Ascending aorta (tissue), 2 donors: ENCODE data around the gene BAIAP3. TPM values are rescaled to one million over a fixed set of nuclear protein-coding genes. Genes with fewer than 3 reads are reported as not detected.
"Not testable (repeated sequence)": the region's sequence is repeated elsewhere in the genome, so short reads cannot be mapped to it uniquely, and the experiment has no call there.

Experiments
- DNase-seq, 2 donors: peaks; one replicate each; pipeline ENCODE4 v3.0.0-alpha.2; 2019; ENCODE audit warnings: low spot score in 2 of 2
- H3K27ac ChIP-seq, 2 donors: fragments of 200-600 bp; sonication (generic); one replicate each; pipeline ENCODE4 v1.5.1; 2016 to 2017; ENCODE audit warnings: mild to moderate bottlenecking in 1 of 2
- H3K27me3 ChIP-seq: fragments of 200-600 bp; sonication (generic); one replicate; pipeline ENCODE4 v1.5.1; 2017
- H3K36me3 ChIP-seq, 2 donors: fragments of 200-600 bp; sonication (generic); one replicate each; pipeline ENCODE4 v1.5.1; 2016
- H3K4me1 ChIP-seq, 2 donors: fragments of 200-600 bp; sonication (generic); one replicate each; pipeline ENCODE4 v1.5.1; 2016 to 2017; ENCODE audit warnings: mild to moderate bottlenecking in 1 of 2
- H3K4me3 ChIP-seq, 2 donors: fragments of 200-600 bp; sonication (generic); one replicate each; pipeline ENCODE4 v1.5.1; 2016 to 2017; ENCODE audit warnings: mild to moderate bottlenecking in 1 of 2
- H3K9me3 ChIP-seq, 2 donors: fragments of 200-600 bp; sonication (generic); one replicate each; pipeline ENCODE4 v1.5.1; 2016
- intact Hi-C: fragments of 100-400 bp; cut with DNase I; formaldehyde crosslinking; loops from one replicate; pipeline ENCODE4 v1.15.1; 2023
- total RNA-seq: library from RNA; depleted of rRNA; stranded (reverse); fragments of >200 nt; gene quantifications from one replicate; pipeline ENCODE4 v1.1.0, GENCODE V29; 2016
- TF ChIP-seq, protein P1 (sequence below), 3 experiments: fragments of 200-600 bp in 2 of 3; fragments of 450-650 bp in 1 of 3; sonication (generic) in 2 of 3; IDR thresholded peaks; one replicate each; pipeline ENCODE4 v1.5.1; 2016 to 2019; ENCODE audit warnings: antibody characterized with exemption in 3 of 3, mild to moderate bottlenecking in 1 of 3, moderate library complexity in 1 of 3

BAIAP3 gene
- total RNA-seq, 1 donor from 2014 or later = 0.64 TPM

DNA sequence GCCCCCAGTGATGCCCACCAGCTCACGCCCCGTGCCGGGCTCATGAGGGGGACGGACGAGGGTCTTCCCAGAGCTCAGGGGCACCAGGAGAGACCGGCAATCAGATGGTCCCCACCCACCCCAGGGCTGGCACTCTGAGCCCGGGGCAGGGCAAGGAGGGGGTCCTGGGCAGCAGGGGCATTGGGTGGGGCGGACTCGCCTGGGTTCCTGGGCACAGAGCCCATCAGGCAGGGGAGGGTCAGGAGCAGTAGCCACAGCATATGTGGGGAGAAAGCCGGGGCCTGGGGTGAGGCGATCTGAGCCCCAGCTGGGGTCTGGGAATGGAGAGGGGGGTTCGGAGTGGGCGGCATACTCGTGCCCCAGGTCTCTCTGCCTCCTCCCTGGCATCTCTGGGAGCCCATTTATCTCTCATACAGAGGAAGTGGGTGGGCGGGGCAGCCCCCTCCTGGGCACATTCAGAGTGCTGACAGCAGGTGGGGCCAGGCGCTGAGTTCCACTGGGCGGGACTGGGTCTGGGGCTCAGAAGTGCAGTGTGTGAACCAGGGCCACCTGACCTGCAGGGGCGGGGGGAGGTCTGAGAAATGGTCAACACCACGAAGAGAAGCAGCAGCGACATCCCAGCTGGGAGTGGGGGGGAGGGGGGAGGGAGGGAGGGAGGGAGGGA, 44.5 kb upstream of the BAIAP3 start:
- H3K36me3 ChIP-seq = no peaks in the 10 kb centered on the region
- intact Hi-C loops = no loop called here
- DNase-seq = no peak
- TF ChIP-seq, protein P1, sequence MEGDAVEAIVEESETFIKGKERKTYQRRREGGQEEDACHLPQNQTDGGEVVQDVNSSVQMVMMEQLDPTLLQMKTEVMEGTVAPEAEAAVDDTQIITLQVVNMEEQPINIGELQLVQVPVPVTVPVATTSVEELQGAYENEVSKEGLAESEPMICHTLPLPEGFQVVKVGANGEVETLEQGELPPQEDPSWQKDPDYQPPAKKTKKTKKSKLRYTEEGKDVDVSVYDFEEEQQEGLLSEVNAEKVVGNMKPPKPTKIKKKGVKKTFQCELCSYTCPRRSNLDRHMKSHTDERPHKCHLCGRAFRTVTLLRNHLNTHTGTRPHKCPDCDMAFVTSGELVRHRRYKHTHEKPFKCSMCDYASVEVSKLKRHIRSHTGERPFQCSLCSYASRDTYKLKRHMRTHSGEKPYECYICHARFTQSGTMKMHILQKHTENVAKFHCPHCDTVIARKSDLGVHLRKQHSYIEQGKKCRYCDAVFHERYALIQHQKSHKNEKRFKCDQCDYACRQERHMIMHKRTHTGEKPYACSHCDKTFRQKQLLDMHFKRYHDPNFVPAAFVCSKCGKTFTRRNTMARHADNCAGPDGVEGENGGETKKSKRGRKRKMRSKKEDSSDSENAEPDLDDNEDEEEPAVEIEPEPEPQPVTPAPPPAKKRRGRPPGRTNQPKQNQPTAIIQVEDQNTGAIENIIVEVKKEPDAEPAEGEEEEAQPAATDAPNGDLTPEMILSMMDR (IDR thresholded peaks at IDR 0.05) = no peak
- H3K4me3 ChIP-seq = no peak overlapping the region
- no peaks in the 10 kb centered on the region for H3K9me3 ChIP-seq
- no peaks in the 10 kb centered on the region for H3K4me1 ChIP-seq
- peaks cover 13% of the 10 kb centered on the region for H3K27me3 ChIP-seq
- H3K27ac ChIP-seq = no peak overlapping the region

- DNase-seq = no peak
- Histone ChIP-seq H3K4me3 (no peak overlapping the region), H3K4me1 (no peaks in the 10 kb centered on the region), H3K9me3 (no peaks in the 10 kb centered on the region), H3K27me3 (peaks cover 13% of the 10 kb centered on the region), H3K36me3 (no peaks in the 10 kb centered on the region), H3K27ac (no peak overlapping the region)
- intact Hi-C loops = no loop called here
- TF ChIP-seq, protein P1 (IDR thresholded peaks at IDR 0.05) = no peak
Observed at GRCh38 chr16:1289477-1289866, 44.0 kb upstream of the BAIAP3 start.

- Histone ChIP-seq H3K36me3 (no peaks in the 10 kb centered on the region), H3K9me3 (no peaks in the 10 kb centered on the region), H3K4me3 (no peak overlapping the region), H3K27ac (no peak overlapping the region), H3K4me1 (no peaks in the 10 kb centered on the region), H3K27me3 (peaks cover 13% of the 10 kb centered on the region)
- TF ChIP-seq, protein P1 (IDR thresholded peaks at IDR 0.05) = no peak
- no peak for DNase-seq
- intact Hi-C loops = no loop called here
Observed at GRCh38 chr16:1290063-1290501, 43.4 kb upstream of the BAIAP3 start.

DNA sequence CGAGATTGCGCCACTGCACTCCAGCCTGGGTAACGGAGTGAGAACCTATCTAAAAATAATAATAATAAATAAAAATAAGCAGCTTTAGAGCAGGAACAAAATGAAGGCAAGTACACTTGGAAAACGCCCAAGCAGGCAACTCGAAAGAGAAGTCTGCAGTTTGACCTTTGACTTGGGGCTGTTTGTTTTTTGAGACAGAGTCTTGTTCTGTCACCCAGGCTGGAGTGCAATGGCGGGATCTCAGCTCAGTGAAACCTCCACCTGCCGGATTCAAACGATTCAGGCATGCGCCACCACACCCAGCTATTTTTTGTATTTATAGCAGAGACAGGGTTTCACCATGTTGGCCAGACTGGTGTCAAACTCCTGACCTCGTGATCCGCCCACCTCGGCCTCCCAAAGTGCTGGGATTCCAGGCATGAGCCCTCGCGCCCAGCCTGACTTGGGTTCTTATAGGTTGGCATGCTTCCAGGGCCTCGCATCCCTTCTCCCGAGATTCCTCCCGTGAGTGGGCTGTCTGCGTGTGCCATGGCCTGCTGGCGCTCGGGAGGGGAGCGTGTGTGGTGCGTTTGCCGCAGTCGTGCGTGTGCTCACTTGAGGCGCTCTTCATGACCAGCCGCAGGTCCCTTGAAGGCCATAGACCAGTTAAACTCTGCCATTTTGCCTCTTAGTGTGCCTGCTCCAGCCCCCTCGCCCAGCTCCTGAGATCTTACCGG, 42.4 kb upstream of the BAIAP3 start:
- TF ChIP-seq, protein P1 (IDR thresholded peaks at IDR 0.05) = no peak
- no peak overlapping the region for H3K27ac ChIP-seq
- no peaks in the 10 kb centered on the region for H3K4me1 ChIP-seq
- H3K36me3 ChIP-seq = no peaks in the 10 kb centered on the region
- intact Hi-C loops = no loop called here
- no peak for DNase-seq
- no peaks in the 10 kb centered on the region for H3K9me3 ChIP-seq
- no peak overlapping the region for H3K4me3 ChIP-seq
- peaks cover 13% of the 10 kb centered on the region for H3K27me3 ChIP-seq

DNA sequence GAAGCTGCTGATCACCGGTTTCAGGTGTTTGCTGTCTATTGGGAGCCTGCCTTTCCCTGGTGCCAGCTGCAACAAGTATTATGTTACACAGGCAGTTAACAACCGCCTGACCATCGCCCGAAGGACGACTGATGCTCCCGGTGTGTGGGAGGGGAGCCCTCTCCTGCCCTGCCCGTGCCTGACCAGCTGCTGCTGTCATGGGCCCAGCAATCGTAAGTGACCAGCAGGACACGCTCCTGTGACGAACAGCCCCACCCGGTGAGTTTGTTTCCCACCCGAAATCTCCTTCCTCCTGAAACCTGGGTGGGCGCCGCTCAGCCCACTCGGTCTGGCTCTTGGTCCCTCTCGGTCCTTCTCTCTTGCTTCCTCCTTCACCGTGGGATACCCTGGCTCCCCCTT, 41.9 kb upstream of the BAIAP3 start:
- TF ChIP-seq, protein P1 (IDR thresholded peaks at IDR 0.05) = no peak
- Histone ChIP-seq H3K27me3 (peaks cover 13% of the 10 kb centered on the region), H3K36me3 (no peaks in the 10 kb centered on the region), H3K4me3 (no peak overlapping the region), H3K27ac (no peak overlapping the region), H3K4me1 (no peaks in the 10 kb centered on the region), H3K9me3 (no peaks in the 10 kb centered on the region)
- intact Hi-C loops = no loop called here
- no peak for DNase-seq

- H3K36me3 ChIP-seq, intact Hi-C loops, H3K27ac ChIP-seq, DNase-seq, H3K4me3 ChIP-seq, H3K4me1 ChIP-seq, H3K9me3 ChIP-seq: not testable (repeated sequence)
- H3K27me3 ChIP-seq = peaks cover 13% of the 10 kb centered on the region
Observed at GRCh38 chr16:1292208-1292607, 41.2 kb upstream of the BAIAP3 start.

- DNase-seq, H3K27ac ChIP-seq, H3K9me3 ChIP-seq, H3K4me3 ChIP-seq, intact Hi-C loops, H3K4me1 ChIP-seq, H3K36me3 ChIP-seq: not testable (repeated sequence)
- peaks cover 13% of the 10 kb centered on the region for H3K27me3 ChIP-seq
Observed at GRCh38 chr16:1292808-1293207, 40.6 kb upstream of the BAIAP3 start.
